ENCODE data around the gene CCDC40. TPM values are rescaled to one million over a fixed set of nuclear protein-coding genes. Genes with fewer than 3 reads are reported as not detected.

CCDC40 gene
- total RNA-seq, 1 donor = 8.3 TPM

DNA sequence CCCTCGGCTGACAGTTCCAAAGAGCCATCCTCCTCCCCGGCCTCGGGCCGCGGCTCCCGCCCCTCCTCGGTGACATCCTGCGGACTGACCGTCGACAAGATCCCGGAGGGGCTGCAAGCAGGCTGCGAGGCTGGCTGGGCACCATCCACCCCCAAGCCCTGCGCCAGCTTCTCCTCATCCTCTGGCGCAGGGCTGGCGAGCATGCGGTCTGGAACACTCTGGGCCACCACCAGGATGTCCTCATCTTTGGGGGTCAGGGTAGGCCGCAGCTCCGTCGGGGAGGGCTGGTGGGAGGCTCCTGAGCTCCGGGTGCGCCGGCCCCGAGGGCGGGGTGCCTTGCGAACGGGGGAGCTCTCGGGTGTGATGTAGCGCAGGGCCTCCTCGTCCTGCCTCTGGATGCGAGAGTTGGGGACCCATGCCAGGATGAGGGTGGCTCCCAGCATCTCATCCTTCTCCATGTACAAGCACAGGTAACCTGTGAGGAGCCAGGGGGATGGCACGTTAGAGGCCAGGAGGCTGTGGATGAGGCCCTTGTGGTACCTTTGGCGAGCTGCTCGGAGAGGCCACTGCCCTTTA is 26.1 kb upstream of the CCDC40 start:
- no peak overlapping the region for H2AFZ ChIP-seq (ENCODE audit: low read length)
- no peak for TF ChIP-seq CTCF (IDR thresholded peaks at IDR 0.05; ENCODE audit: extremely low read depth, low read depth, low read length)
- DNase-seq (ENCODE audit: insufficient read length, low spot score, missing footprints) = peak; percentile 53
- peaks cover 7% of the 10 kb centered on the region for H3K36me3 ChIP-seq (ENCODE audit: insufficient read depth, low read length)
- H3K4me1 ChIP-seq (ENCODE audit: insufficient read depth, low read length) = peaks cover 4% of the 10 kb centered on the region
- H3K4me2 ChIP-seq (ENCODE audit: insufficient read depth, low read length) = no peak overlapping the region
- no peaks in the 10 kb centered on the region for H3K9me3 ChIP-seq (ENCODE audit: low read depth, low read length)
- H3K79me2 ChIP-seq (ENCODE audit: insufficient read depth, low read length) = peaks cover 11% of the 10 kb centered on the region
- H3K27ac ChIP-seq (ENCODE audit: low read depth, low read length) = no peak overlapping the region
- no peaks in the 10 kb centered on the region for H3K27me3 ChIP-seq (ENCODE audit: insufficient read depth, low read length)
- H4K20me1 ChIP-seq (ENCODE audit: insufficient read depth, low read length) = peaks cover 30% of the 10 kb centered on the region
- no peak overlapping the region for H3K4me3 ChIP-seq (ENCODE audit: insufficient read depth, low read length)

DNA sequence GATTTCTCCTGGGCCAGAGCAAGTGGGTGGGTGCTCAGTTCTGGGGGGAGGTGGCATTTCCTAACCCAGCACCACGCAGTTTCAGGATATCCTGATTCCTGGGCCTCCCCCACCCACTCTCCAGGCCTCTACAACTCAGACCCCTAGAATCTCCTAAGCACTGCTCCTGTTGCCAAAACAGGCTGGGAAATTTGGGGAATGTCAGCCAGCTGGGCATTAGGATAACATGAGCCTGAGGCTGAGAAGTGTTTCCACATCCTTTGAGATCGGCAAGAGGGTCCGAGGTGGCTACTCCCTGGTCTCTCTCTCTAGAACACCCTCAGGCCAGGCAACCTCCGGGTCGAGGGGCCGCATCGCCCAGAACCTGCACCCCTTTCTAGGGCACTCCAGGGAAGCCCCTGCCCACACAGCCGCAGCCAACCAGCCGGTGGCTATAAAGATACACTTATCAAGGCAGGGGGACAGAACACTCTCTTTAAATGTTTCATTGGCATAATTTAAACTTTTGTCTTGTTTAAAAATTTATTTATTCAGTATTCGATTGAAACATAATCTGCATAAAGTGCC is 24.4 kb upstream of the CCDC40 start:
- peaks cover 4% of the 10 kb centered on the region for H3K4me1 ChIP-seq (ENCODE audit: insufficient read depth, low read length)
- no peak overlapping the region for H3K27ac ChIP-seq (ENCODE audit: low read depth, low read length)
- no peak overlapping the region for H3K4me2 ChIP-seq (ENCODE audit: insufficient read depth, low read length)
- H3K79me2 ChIP-seq (ENCODE audit: insufficient read depth, low read length) = peaks cover 14% of the 10 kb centered on the region
- H3K27me3 ChIP-seq (ENCODE audit: insufficient read depth, low read length) = no peaks in the 10 kb centered on the region
- TF ChIP-seq CTCF (IDR thresholded peaks at IDR 0.05; ENCODE audit: extremely low read depth, low read depth, low read length) = no peak
- no peak overlapping the region for H3K4me3 ChIP-seq (ENCODE audit: insufficient read depth, low read length)
- DNase-seq (ENCODE audit: insufficient read length, low spot score, missing footprints) = peak; percentile 80
- H2AFZ ChIP-seq (ENCODE audit: low read length) = no peak overlapping the region
- no peaks in the 10 kb centered on the region for H3K9me3 ChIP-seq (ENCODE audit: low read depth, low read length)
- H4K20me1 ChIP-seq (ENCODE audit: insufficient read depth, low read length) = peaks cover 18% of the 10 kb centered on the region
- peaks cover 7% of the 10 kb centered on the region for H3K36me3 ChIP-seq (ENCODE audit: insufficient read depth, low read length)

DNA sequence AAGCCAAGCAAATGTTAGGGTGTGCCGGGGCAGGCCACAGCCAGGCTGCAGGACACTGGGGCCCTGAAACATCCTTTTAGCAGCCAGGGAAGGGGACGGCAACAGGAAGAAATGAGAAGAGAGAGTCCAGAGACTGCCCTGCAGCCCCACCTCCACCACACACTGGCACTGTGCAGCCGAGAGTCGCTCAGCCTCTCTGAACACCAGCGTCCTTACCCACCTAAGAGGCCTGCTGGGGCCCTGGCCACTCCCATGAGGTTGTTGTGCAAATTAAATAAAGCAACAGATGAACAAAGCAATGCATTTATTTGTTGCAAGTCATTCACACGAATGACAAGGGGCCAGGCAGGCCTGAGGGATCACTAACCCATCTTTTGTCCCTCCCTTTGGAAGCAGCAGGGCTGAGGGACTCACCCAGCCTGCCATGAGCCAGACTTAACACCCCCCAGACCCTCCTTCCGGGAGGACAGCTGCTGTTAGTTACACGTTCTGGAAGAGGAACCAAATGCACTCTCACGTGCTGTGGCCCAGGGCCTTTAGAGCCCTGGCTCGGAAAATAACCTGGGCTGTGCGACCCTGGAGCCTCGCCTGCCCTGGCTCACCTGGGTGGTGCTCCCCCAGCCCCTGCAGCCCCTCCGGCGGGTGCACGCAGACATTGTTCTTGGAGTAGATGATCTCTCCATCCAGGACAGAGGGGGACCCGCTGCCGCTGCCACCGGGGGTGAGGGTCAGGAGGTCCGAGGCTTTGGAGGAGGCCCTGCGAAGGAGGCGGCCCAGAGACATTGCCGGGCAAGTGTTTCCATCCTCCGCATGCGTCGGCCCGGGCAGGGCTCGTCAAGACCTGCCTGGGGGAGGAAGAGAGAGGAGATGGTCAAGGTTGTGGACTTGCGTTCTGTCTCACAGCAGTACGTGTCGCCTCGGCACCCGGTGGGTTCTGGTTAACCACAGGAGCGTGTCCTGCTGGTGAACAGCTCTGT is 23.4 kb upstream of the CCDC40 start:
- Histone ChIP-seq H3K36me3 (ENCODE audit: insufficient read depth, low read length) (peaks cover 7% of the 10 kb centered on the region), H3K27ac (ENCODE audit: low read depth, low read length) (no peak overlapping the region), H4K20me1 (ENCODE audit: insufficient read depth, low read length) (peaks cover 16% of the 10 kb centered on the region), H2AFZ (ENCODE audit: low read length) (no peak overlapping the region), H3K4me3 (ENCODE audit: insufficient read depth, low read length) (no peak overlapping the region), H3K4me1 (ENCODE audit: insufficient read depth, low read length) (peaks cover 4% of the 10 kb centered on the region), H3K27me3 (ENCODE audit: insufficient read depth, low read length) (no peaks in the 10 kb centered on the region), H3K79me2 (ENCODE audit: insufficient read depth, low read length) (peaks cover 16% of the 10 kb centered on the region), H3K9me3 (ENCODE audit: low read depth, low read length) (no peaks in the 10 kb centered on the region), H3K4me2 (ENCODE audit: insufficient read depth, low read length) (no peak overlapping the region)
- DNase-seq (ENCODE audit: insufficient read length, low spot score, missing footprints) = peak; percentile 69
- no peak for TF ChIP-seq CTCF (IDR thresholded peaks at IDR 0.05; ENCODE audit: extremely low read depth, low read depth, low read length)
